Cardiac atrium fibroblast (primary cell): ENCODE data around the gene TMTC2. TPM values are rescaled to one million over a fixed set of nuclear protein-coding genes. Genes with fewer than 3 reads are reported as not detected.

Source experiments
- total RNA-seq: library from RNA; depleted of rRNA; stranded (reverse); fragments of >200 nt; gene quantifications from 2 replicates; pipeline ENCODE4 v1.2.3, GENCODE V29; 2015

Gene TMTC2
- total RNA-seq = 5.2 and 6.2 TPM in 2 replicates

DNA sequence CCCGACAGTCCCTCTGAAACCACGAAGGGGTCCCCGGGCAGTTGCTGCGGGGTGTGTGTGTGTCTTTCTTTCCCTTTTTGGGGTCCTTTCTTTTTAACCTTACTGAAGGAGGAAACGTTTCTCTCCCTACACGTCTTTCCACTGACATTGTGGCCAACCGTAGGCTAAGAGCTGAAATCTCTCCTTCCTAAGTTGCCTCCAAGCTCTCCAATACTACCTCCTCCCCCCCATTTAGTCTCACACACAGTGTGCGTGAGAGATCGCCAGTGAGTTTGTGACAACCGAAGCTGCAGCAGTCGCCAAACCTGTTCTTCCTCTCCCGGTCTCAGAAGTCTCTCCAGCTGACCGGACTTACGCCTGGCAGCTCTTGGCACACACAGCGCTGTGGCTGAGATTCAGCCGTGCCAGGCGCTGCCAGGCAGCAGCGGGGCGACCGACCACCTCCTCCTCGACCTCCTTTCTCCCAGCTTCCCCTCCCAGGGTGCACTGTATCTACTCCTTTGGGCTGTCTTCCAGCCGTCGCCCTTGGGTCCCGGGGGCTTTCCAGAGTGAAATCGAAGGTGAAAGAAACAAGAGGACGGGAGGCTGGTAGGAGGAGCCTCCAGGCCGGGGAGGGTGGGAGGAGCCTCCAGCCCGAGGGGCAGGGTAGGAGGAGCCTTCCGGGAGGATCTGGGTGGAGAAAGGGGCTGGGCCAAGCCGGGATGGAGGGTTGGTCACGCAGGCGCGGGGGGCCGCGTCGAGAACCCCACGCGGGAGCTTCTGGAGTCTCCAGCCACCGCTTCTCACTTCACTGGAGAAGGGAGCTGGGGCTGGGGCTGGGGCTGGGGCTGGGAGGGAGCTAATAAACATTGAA, at the start of gene TMTC2:
TSS of gene TMTC2 (plus strand) at position 739 of the 853 bp plus-strand sequence.

